Peyer's patch (tissue), 4 donors: ENCODE data around the gene ARHGAP26. TPM values are rescaled to one million over a fixed set of nuclear protein-coding genes. Genes with fewer than 3 reads are reported as not detected.

Experiments used
- DNase-seq, 3 donors: peaks; one replicate each; pipeline ENCODE4 v3.0.0-alpha.2; 2017 to 2019
- H3K27ac ChIP-seq, 4 donors: fragments of 200-600 bp; sonication (generic); one replicate each; pipeline ENCODE4 v1.5.1; 2016 to 2019
- H3K27me3 ChIP-seq, 2 donors: fragments of 200-600 bp; sonication (generic); one replicate each; pipeline ENCODE4 v1.5.1; 2019
- H3K36me3 ChIP-seq, 3 donors: fragments of 200-600 bp; sonication (generic); one replicate each; pipeline ENCODE4 v1.5.1; 2016 to 2019
- H3K4me1 ChIP-seq, 4 donors: fragments of 200-600 bp; sonication (generic); one replicate each; pipeline ENCODE4 v1.5.1; 2016 to 2019
- H3K4me3 ChIP-seq, 4 donors: fragments of 200-600 bp; sonication (generic); 1 replicate in 3 of 4; 2 replicates in 1 of 4; pipeline ENCODE4 v1.5.1; 2016 to 2019; ENCODE audit warnings: mild to moderate bottlenecking in 1 of 4
- H3K9me3 ChIP-seq, 4 donors: fragments of 200-600 bp; sonication (generic); one replicate each; pipeline ENCODE4 v1.5.1; 2016 to 2019; ENCODE audit warnings: mild to moderate bottlenecking in 1 of 4
- CTCF ChIP-seq, 6 experiments: fragments of 450-650 bp in 4 of 6; fragments of 200-600 bp in 2 of 6; sonication (generic) in 1 of 6; IDR thresholded peaks; one replicate each; pipeline ENCODE4 v1.5.1; 2017 to 2019; ENCODE audit warnings: antibody characterized with exemption in 6 of 6, mild to moderate bottlenecking in 3 of 6, moderate library complexity in 1 of 6
- POLR2A ChIP-seq, 2 donors: fragments of 450-650 bp; IDR thresholded peaks; one replicate each; pipeline ENCODE4 v1.5.1; 2017; ENCODE audit warnings: antibody characterized with exemption in 2 of 2, mild to moderate bottlenecking in 2 of 2, moderate library complexity in 2 of 2
- total RNA-seq, 4 donors: library from RNA; depleted of rRNA; stranded (reverse); fragments of >200 nt; gene quantifications; one replicate each; pipeline ENCODE4 v1.1.0, GENCODE V29; 2016

The ARHGAP26 gene
- total RNA-seq, 4 donors from 2014 or later, result 60.1 to 180 (median 126) TPM

GRCh38 chr5:143265995-143266394 is 495.8 kb downstream of the ARHGAP26 start:
- DNase-seq, result no peak
- TF ChIP-seq CTCF (IDR thresholded peaks at IDR 0.05) (no peak), POLR2A (IDR thresholded peaks at IDR 0.05) (no peak)
- H3K36me3 ChIP-seq, result no peaks in the 10 kb centered on the region
- H3K9me3 ChIP-seq, result no peaks in the 10 kb centered on the region
- no peak overlapping the region for H3K27ac ChIP-seq
- H3K4me3 ChIP-seq, result no peak overlapping the region
- no peaks in the 10 kb centered on the region for H3K27me3 ChIP-seq
- no peaks in the 10 kb centered on the region for H3K4me1 ChIP-seq

GRCh38 chr5:143267186-143267585 is 497.0 kb downstream of the ARHGAP26 start:
- no peaks in the 10 kb centered on the region for H3K27me3 ChIP-seq
- no peak for TF ChIP-seq POLR2A (IDR thresholded peaks at IDR 0.05)
- no peak for TF ChIP-seq CTCF (IDR thresholded peaks at IDR 0.05)
- no peaks in the 10 kb centered on the region for H3K4me1 ChIP-seq
- no peak for DNase-seq
- H3K9me3 ChIP-seq, result no peaks in the 10 kb centered on the region
- no peak overlapping the region for H3K27ac ChIP-seq
- H3K36me3 ChIP-seq, result no peaks in the 10 kb centered on the region
- no peak overlapping the region for H3K4me3 ChIP-seq

GRCh38 chr5:143268388-143268787 is 498.2 kb downstream of the ARHGAP26 start:
- Histone ChIP-seq H3K27ac (no peak overlapping the region), H3K4me1 (no peaks in the 10 kb centered on the region), H3K9me3 (no peaks in the 10 kb centered on the region), H3K4me3 (no peak overlapping the region), H3K27me3 (no peaks in the 10 kb centered on the region), H3K36me3 (no peaks in the 10 kb centered on the region)
- no peak for TF ChIP-seq CTCF (IDR thresholded peaks at IDR 0.05)
- TF ChIP-seq POLR2A (IDR thresholded peaks at IDR 0.05), result no peak
- DNase-seq, result no peak

GRCh38 chr5:143271431-143271830 is 501.3 kb downstream of the ARHGAP26 start:
- TF ChIP-seq POLR2A (IDR thresholded peaks at IDR 0.05), result no peak
- no peak for TF ChIP-seq CTCF (IDR thresholded peaks at IDR 0.05)
- Histone ChIP-seq H3K4me1 (no peaks in the 10 kb centered on the region), H3K27ac (no peak overlapping the region), H3K9me3 (no peaks in the 10 kb centered on the region), H3K36me3 (no peaks in the 10 kb centered on the region), H3K27me3 (no peaks in the 10 kb centered on the region), H3K4me3 (no peak overlapping the region)
- no peak for DNase-seq

- H3K9me3 ChIP-seq, result no peaks in the 10 kb centered on the region
Measured at GRCh38 chr5:143274952-143275351, 504.8 kb downstream of the ARHGAP26 start.

More at GRCh38 chr5:143274952-143275351, 504.8 kb downstream of the ARHGAP26 start:
- TF ChIP-seq CTCF (IDR thresholded peaks at IDR 0.05) (no peak), POLR2A (IDR thresholded peaks at IDR 0.05) (no peak)
- no peak for DNase-seq
- Histone ChIP-seq H3K4me3 (no peak overlapping the region), H3K27me3 (no peaks in the 10 kb centered on the region), H3K36me3 (peaks cover 0 to 3% (median 0%) of the 10 kb centered on the region in 3 donors), H3K27ac (no peak overlapping the region), H3K4me1 (no peaks in the 10 kb centered on the region)
